Measurements from ENCODE around the gene FPGS. TPM values are rescaled to one million over a fixed set of nuclear protein-coding genes. Genes with fewer than 3 reads are reported as not detected.

Gene FPGS
- total RNA-seq, 1 donor, result 77.7 TPM

GRCh38 chr9:127783111-127784008, 19.3 kb upstream of the FPGS start:
- no peak for DNase-seq (ENCODE audit: low read depth)
- no peak for TF ChIP-seq CTCF (IDR thresholded peaks at IDR 0.05; ENCODE audit: insufficient read depth, low read depth, low read length)
- H3K4me3 ChIP-seq (ENCODE audit: low read depth, low read length), result no peak overlapping the region

- peak overlapping the region; percentile 95 for H3K4me3 ChIP-seq (ENCODE audit: low read depth, low read length)
- peak; percentile 70 for TF ChIP-seq CTCF (IDR thresholded peaks at IDR 0.05; ENCODE audit: insufficient read depth, low read depth, low read length)
- DNase-seq (ENCODE audit: low read depth), result peak; percentile 82
These were observed 17.4 kb upstream of the FPGS start for GRCh38 chr9:127785023-127785932.

GRCh38 chr9:127785933-127786772, 16.5 kb upstream of the FPGS start, which contains the start of gene CDK9:
CDK9 (plus strand) TSS chr9:127786034; CDS start chr9:127786149, 115 bp downstream.
- DNase-seq (ENCODE audit: low read depth), result peak; percentile 91
- H3K4me3 ChIP-seq (ENCODE audit: low read depth, low read length), result peak within 1 kb of the TSS; percentile 95
- TF ChIP-seq CTCF (IDR thresholded peaks at IDR 0.05; ENCODE audit: insufficient read depth, low read depth, low read length), result no peak

- TF ChIP-seq CTCF (IDR thresholded peaks at IDR 0.05; ENCODE audit: insufficient read depth, low read depth, low read length), result peak; percentile 48
- H3K4me3 ChIP-seq (ENCODE audit: low read depth, low read length), result peak overlapping the region; percentile 95
- DNase-seq (ENCODE audit: low read depth), result no peak
These were observed 15.9 kb upstream of the FPGS start for GRCh38 chr9:127786773-127787104.

- DNase-seq (ENCODE audit: low read depth), result no peak
- TF ChIP-seq CTCF (IDR thresholded peaks at IDR 0.05; ENCODE audit: insufficient read depth, low read depth, low read length), result no peak
- no peak overlapping the region for H3K4me3 ChIP-seq (ENCODE audit: low read depth, low read length)
These were observed 14.2 kb upstream of the FPGS start for GRCh38 chr9:127788337-127789011.

- no peak overlapping the region for H3K4me3 ChIP-seq (ENCODE audit: low read depth, low read length)
- TF ChIP-seq CTCF (IDR thresholded peaks at IDR 0.05; ENCODE audit: insufficient read depth, low read depth, low read length), result no peak
- DNase-seq (ENCODE audit: low read depth), result no peak
These were observed 13.5 kb upstream of the FPGS start for GRCh38 chr9:127789179-127789578.

Data from fibroblast of villous mesenchyme (primary cell).